Measurements from ENCODE around the gene KCND3. TPM values are rescaled to one million over a fixed set of nuclear protein-coding genes. Genes with fewer than 3 reads are reported as not detected.

Gene KCND3
- total RNA-seq, 1 donor from 2014 or later: not detected

- no peak overlapping the region for H3K4me3 ChIP-seq (ENCODE audit: low read depth, low read length)
- no peak for DNase-seq (ENCODE audit: low read depth)
- no peak for TF ChIP-seq CTCF (conservative IDR thresholded peaks at IDR 0.05; ENCODE audit: low read depth, low read length)
Measured at GRCh38 chr1:111973150-111973790, 16.2 kb downstream of the KCND3 start.

GRCh38 chr1:111971396-111971795 is 18.1 kb downstream of the KCND3 start:
- no peak overlapping the region for H3K4me3 ChIP-seq (ENCODE audit: low read depth, low read length)
- no peak for TF ChIP-seq CTCF (conservative IDR thresholded peaks at IDR 0.05; ENCODE audit: low read depth, low read length)
- no peak for DNase-seq (ENCODE audit: low read depth)

- DNase-seq (ENCODE audit: low read depth): no peak
- H3K4me3 ChIP-seq (ENCODE audit: low read depth, low read length): no peak overlapping the region
- no peak for TF ChIP-seq CTCF (conservative IDR thresholded peaks at IDR 0.05; ENCODE audit: low read depth, low read length)
Measured at GRCh38 chr1:111968511-111968910, 21.0 kb downstream of the KCND3 start.

GRCh38 chr1:111967886-111968285 is 21.6 kb downstream of the KCND3 start:
- DNase-seq (ENCODE audit: low read depth): no peak
- H3K4me3 ChIP-seq (ENCODE audit: low read depth, low read length): no peak overlapping the region
- TF ChIP-seq CTCF (conservative IDR thresholded peaks at IDR 0.05; ENCODE audit: low read depth, low read length): no peak

GRCh38 chr1:111967067-111967690 is 22.3 kb downstream of the KCND3 start:
- no peak for TF ChIP-seq CTCF (conservative IDR thresholded peaks at IDR 0.05; ENCODE audit: low read depth, low read length)
- DNase-seq (ENCODE audit: low read depth): no peak
- H3K4me3 ChIP-seq (ENCODE audit: low read depth, low read length): no peak overlapping the region

- DNase-seq (ENCODE audit: low read depth): no peak
- H3K4me3 ChIP-seq (ENCODE audit: low read depth, low read length): no peak overlapping the region
- no peak for TF ChIP-seq CTCF (conservative IDR thresholded peaks at IDR 0.05; ENCODE audit: low read depth, low read length)
Measured at GRCh38 chr1:111965781-111966443, 23.6 kb downstream of the KCND3 start.
